GM21723 (cell line): ENCODE results near the gene LRRC14B.
"Not testable (repeated sequence)": the region's sequence is repeated elsewhere in the genome, so short reads cannot be mapped to it uniquely, and the experiment has no call there.

ENCODE experiments used
- ATAC-seq: cut with Tn5 transposase; IDR thresholded peaks from one replicate; pipeline ENCODE4 v1.9.1; 2021; ENCODE audit warnings: mild to moderate bottlenecking, moderate library complexity; ENCODE audit not compliant: unreplicated experiment

Gene LRRC14B

GRCh38 chr5:159448-160172 lies 31.7 kb upstream of the LRRC14B start:
- no peak for ATAC-seq

DNA sequence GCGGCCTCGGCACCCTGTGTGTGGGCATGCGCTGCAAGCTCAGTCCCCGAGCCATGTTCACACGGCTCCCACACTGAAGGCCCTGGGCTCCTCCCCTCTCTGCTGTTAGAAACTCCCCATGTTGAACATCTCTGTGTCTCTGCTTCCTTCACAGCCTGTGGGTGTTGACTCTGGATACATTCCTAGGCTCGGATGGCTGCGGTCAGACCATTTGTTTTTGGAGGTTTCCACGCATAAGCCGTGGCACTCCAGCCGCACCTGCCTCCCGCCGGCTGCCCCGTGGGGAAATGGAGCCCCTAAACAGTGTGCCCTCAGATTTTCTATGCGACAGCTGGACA lies 31.2 kb upstream of the LRRC14B start:
- ATAC-seq, result no peak

DNA sequence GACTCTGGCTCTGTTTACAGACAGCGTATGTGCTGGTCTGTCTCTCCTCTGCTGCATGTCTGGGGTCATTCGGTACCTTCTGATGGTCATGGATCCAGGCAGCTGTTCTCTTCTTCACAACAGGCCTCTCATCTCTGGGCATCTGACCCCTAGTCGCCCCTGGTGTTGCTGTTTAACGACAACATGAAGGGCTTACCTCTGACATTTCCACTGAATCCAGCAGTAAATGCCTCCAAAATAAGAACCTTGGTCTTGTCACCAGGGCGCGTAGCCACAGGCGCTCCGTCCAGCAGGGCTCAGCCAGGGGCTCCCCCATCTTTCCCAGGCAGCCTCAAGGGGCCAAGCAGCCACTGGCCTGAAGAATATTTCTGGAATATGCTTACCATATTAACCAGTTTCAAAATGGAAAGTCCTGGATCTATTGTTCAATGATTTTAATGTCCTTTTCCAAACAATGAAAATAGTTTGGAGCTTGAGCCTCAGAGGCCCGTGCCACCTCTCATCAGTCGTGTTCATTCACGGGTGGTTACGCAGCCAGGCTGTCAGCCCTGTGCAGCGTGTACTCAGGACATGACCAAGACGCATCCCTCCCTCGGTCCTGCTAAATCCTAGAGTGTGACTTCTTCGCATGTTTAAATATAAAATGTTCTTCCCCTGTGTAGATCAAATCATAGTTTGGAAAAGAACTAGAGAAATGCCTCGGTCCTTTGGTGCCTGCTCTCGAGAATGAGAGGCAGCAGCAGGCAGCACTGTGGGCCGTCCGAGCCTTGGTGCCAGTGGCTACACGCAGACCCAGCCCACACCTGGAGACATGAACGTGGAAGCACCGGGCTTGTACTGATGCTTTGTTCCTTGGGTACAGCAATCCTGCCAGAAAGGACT lies 30.1 kb upstream of the LRRC14B start:
- no peak for ATAC-seq

DNA sequence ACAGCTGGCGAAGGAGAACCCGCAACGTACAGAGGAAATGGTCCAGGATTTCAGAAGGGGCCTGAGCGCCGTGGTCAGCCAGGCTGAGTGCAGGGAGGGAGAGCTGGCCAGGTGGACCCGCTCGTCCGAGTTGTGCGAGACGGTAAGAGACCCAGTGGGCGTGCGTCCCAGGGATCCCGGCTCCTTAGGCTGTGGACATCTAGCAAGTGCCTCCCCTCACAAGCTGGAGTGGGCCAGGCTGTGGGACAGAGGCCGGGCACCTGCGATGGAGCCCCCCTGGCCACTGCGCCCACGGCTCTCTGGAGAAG lies 29.5 kb upstream of the LRRC14B start:
- no peak for ATAC-seq

DNA sequence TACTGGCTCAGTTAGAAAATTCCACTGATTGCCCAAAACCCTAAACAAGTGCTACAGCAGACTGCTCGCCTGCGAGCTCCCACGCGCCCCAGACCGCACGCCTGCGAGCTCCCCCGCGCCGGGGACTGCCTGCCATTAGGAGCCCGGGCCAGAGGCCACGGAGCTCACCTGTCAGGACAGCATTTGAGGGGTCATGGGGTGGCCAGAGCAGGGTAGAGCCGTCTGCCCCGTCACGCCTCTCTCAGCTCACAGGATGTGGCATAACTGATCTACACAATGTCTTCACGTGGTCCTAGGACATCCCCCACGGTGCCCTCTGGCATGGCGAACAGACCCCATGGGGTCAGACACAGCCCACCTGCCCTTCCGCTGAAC lies 29.1 kb upstream of the LRRC14B start:
- no peak for ATAC-seq

- ATAC-seq, result no peak
These were observed 28.5 kb upstream of the LRRC14B start for GRCh38 chr5:162565-163337.

DNA sequence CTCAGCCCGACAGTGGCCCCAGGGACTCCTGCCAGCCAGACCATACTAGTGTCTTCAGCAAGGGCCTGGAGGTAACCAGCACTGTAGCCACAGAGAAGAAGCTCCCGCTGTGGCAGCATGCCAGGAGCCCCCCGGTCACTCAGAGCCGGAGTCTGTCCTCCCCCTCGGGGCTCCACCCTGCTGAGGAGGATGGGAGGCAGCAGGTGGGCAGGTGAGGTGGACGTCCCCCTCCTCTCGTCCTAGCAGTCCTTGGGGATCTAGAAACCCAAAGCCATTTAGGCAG lies 28.0 kb upstream of the LRRC14B start:
- ATAC-seq, result no peak

- ATAC-seq, result no peak
These were observed 27.5 kb upstream of the LRRC14B start for GRCh38 chr5:163841-164240.

DNA sequence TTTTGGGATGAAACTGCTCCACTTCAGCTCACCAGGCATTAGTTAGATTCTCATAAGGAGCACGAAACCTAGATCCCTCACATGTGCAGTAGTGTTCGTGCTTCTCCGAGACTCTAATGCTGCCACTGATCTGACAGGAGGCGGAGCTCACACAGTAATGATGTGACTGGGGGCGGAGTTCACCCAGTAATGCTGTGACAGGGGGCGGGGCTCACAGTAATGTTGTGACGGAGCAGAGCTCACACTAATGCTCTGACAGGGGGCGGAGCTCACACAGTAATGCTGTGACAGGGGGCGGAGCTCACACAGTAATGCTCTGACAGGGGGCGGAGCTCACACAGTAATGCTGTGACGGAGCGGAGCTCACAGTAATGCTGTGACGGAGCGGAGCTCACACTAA lies 27.1 kb upstream of the LRRC14B start:
- no peak for ATAC-seq

DNA sequence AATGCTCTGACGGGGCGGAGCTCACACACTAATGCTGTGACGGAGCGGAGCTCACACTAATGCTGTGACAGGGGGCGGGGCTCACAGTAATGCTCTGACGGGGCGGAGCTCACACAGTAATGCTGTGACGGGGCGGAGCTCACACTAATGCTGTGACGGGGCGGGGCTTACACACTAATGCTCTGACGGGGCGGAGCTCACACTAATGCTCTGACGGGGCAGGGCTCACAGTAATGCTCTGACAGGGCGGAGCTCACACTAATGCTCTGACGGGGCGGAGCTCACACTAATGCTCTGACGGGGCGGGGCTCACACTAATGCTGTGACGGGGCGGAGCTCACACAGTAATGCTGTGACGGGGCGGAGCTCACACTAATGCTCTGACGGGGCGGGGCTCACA lies 26.5 kb upstream of the LRRC14B start:
- ATAC-seq, result not testable (repeated sequence)

GRCh38 chr5:166441-167372 lies 24.6 kb upstream of the LRRC14B start:
- no peak for ATAC-seq

DNA sequence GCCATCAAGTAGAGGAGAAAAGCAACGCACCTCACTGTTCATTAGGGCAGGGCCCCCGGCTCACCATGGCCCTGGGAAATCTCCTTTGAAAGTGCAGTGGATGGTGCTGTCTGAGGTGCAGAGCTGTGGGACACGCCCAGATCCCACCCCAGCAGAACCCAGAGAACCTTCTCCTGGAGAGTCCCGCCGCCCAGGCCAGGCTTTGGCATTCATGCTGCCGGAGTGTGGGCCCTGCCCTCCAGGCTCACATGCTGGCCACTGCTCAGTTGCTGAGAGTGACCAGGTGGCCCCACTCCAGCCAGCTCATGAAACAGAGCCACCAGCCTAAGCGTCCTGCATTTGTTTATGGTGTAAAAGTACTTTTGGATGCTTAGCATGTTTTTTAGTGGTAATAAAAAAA lies 23.8 kb upstream of the LRRC14B start:
- no peak for ATAC-seq

DNA sequence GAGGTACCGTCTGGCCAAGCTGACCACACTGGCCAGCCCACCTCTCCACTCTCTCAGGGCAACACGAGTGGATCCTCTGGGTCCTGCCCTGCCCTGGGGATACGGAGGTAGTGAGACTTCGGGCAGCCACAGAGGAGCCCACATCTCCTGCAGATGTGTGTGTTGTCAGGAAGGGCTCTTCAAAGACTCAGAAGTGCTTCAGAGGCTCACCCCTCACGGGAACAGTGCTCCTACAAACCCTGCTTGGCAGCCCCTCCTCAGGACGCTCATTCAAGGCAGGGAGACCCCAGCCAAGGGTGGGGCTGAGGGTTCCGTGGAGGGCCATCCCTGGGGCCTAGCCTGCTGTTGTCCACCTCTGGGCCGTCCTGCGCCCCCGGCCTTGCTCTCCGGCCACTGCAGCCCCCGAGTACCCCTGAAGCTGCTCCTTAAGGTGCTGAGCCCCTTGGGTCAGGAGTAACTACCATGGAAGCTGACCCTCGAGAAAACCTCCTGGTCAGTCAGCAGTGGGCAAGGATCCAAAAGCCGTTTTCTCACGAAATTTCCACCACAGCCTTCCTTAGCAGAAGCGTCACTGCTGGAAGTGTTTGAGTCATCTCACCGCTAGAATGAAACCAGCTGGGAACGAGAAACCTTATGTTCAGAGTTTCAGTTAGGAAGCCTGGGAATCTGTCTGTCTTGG lies 23.2 kb upstream of the LRRC14B start:
- ATAC-seq, result no peak

GRCh38 chr5:169071-169727 lies 22.1 kb upstream of the LRRC14B start:
- no peak for ATAC-seq

DNA sequence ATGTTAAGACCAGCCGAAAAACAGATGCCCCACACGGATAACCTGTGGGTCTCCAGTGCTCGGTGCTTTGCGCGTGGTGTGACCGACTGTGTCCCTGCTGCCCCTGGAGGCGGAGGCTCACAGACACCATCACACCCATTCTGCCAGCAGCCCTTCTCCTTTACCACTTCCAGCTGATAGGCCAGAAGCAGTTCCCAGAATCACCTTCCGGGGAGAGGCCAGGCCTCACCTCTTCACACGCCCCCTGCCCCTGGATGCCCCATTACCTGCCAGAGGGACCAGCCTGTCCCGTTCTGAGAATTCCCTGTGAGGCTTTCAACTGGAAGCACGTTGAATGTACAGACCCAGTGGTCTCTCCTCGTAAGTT lies 21.6 kb upstream of the LRRC14B start:
- ATAC-seq, result no peak

DNA sequence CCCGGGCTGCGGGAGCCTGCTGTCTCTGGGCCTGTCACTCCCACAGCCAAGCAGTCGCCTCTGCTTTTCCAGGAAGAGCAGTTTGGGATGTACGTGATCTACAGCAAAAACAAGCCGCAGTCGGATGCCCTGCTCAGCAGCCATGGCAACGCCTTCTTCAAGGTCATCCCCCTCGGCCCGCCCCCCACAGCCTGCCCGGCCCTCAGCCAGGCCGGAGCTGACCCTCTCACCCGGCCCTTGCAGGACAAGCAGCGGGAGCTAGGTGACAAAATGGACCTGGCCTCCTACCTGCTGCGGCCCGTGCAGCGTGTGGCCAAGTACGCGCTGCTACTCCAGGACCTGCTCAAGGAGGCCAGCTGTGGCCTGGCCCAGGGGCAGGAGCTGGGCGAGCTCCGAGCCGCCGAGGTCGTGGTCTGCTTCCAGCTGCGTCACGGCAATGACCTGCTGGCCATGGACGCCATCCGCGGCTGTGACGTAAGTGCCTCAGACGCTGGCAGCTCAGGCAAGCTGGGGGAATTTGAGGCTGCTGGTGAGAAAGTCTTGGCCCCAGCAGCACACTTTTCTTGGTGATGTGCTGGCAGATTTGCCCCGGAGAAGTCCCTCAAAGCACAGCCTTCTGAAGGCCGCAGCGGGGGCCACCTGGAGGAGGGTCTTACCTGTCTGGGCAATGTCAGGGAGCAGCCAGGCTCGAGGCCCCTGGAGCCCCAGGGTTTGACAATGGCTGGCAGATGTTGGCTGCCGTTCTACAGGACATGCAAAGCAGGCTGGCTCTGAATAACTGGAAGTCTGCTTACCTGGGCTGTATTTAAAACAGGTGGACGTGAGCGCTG lies 20.1 kb upstream of the LRRC14B start:
- ATAC-seq, result no peak

- no peak for ATAC-seq
These were observed 19.4 kb upstream of the LRRC14B start for GRCh38 chr5:171801-172331.

- ATAC-seq, result no peak
These were observed 18.9 kb upstream of the LRRC14B start for GRCh38 chr5:172421-172820.

- ATAC-seq, result no peak
These were observed 18.4 kb upstream of the LRRC14B start for GRCh38 chr5:172841-173251.
